Parathyroid adenoma (tissue), 2 donors: ENCODE measurements around the gene MLLT1.
A peak's percentile ranks its signal among the peaks of the same experiment; 100 is the strongest.

ENCODE experiments used
- H2AFZ ChIP-seq: fragments of 300-600 bp; sonication (generic); one replicate; pipeline ENCODE4 v1.7.0; 2017; ENCODE audit warnings: antibody characterized with exemption, mild to moderate bottlenecking
- H3K27ac ChIP-seq: fragments of 300-600 bp; sonication (generic); one replicate; pipeline ENCODE4 v1.7.0; 2017
- H3K27me3 ChIP-seq: fragments of 300-600 bp; sonication (generic); one replicate; pipeline ENCODE4 v1.7.0; 2017; ENCODE audit warnings: low read length; ENCODE audit not compliant: control insufficient read depth, insufficient read depth
- H3K36me3 ChIP-seq: fragments of 300-600 bp; sonication (generic); one replicate; pipeline ENCODE4 v1.7.0; 2017; ENCODE audit warnings: low read length; ENCODE audit not compliant: control insufficient read depth, insufficient read depth
- H3K4me1 ChIP-seq: fragments of 300-600 bp; sonication (generic); one replicate; pipeline ENCODE4 v1.7.0; 2017; ENCODE audit warnings: control low read depth
- H3K4me2 ChIP-seq: fragments of 300-600 bp; sonication (generic); one replicate; pipeline ENCODE4 v1.7.0; 2017; ENCODE audit warnings: low read length
- H3K4me3 ChIP-seq: fragments of 300-600 bp; sonication (generic); one replicate; pipeline ENCODE4 v1.7.0; 2017; ENCODE audit warnings: low read depth, low read length
- H3K79me2 ChIP-seq: fragments of 300-600 bp; sonication (generic); one replicate; pipeline ENCODE4 v1.7.0; 2017; ENCODE audit warnings: control low read depth
- H3K9ac ChIP-seq: fragments of 300-600 bp; sonication (generic); one replicate; pipeline ENCODE4 v1.7.0; 2017; ENCODE audit warnings: mild to moderate bottlenecking
- H3K9me3 ChIP-seq: fragments of 300-600 bp; sonication (generic); one replicate; pipeline ENCODE4 v1.7.0; 2017; ENCODE audit warnings: low read length; ENCODE audit not compliant: control insufficient read depth
- TF ChIP-seq, protein P1 (sequence below): fragments of 300-600 bp; sonication (generic); IDR thresholded peaks from one replicate; pipeline ENCODE4 v1.7.0; 2017; ENCODE audit warnings: antibody characterized with exemption, mild to moderate bottlenecking
- donor health status: primary hyperparathyroidism.

The MLLT1 gene

DNA sequence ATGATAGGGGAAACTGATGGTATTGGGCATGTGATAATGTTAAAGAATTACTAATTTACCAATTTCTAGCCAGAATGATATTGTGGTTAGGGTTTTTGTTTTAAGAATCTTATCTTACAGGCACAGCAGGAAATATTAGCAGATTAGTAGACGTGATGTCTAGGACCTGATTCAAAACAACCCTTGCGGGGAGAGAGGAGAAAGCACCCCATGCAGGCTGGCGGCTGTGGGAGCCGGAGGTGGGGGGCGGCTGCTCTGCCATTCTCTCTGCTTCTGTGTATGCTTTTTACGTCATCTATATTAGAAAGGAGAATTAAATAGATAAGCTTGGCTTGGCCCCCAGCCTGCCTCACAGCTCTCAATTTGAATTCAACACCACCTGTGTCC, 41.5 kb downstream of the MLLT1 start:
- TF ChIP-seq, protein P1, sequence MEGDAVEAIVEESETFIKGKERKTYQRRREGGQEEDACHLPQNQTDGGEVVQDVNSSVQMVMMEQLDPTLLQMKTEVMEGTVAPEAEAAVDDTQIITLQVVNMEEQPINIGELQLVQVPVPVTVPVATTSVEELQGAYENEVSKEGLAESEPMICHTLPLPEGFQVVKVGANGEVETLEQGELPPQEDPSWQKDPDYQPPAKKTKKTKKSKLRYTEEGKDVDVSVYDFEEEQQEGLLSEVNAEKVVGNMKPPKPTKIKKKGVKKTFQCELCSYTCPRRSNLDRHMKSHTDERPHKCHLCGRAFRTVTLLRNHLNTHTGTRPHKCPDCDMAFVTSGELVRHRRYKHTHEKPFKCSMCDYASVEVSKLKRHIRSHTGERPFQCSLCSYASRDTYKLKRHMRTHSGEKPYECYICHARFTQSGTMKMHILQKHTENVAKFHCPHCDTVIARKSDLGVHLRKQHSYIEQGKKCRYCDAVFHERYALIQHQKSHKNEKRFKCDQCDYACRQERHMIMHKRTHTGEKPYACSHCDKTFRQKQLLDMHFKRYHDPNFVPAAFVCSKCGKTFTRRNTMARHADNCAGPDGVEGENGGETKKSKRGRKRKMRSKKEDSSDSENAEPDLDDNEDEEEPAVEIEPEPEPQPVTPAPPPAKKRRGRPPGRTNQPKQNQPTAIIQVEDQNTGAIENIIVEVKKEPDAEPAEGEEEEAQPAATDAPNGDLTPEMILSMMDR, result no peak
- Histone ChIP-seq H3K79me2 (peaks cover 83% of the 10 kb centered on the region), H3K4me1 (peaks cover 51% of the 10 kb centered on the region), H3K9ac (no peak overlapping the region), H3K4me2 (peak overlapping the region; percentile 10), H3K27ac (peak overlapping the region; percentile 86), H3K9me3 (no peaks in the 10 kb centered on the region), H3K4me3 (no peak overlapping the region), H3K27me3 (no peaks in the 10 kb centered on the region), H2AFZ (no peak overlapping the region), H3K36me3 (no peaks in the 10 kb centered on the region)

DNA sequence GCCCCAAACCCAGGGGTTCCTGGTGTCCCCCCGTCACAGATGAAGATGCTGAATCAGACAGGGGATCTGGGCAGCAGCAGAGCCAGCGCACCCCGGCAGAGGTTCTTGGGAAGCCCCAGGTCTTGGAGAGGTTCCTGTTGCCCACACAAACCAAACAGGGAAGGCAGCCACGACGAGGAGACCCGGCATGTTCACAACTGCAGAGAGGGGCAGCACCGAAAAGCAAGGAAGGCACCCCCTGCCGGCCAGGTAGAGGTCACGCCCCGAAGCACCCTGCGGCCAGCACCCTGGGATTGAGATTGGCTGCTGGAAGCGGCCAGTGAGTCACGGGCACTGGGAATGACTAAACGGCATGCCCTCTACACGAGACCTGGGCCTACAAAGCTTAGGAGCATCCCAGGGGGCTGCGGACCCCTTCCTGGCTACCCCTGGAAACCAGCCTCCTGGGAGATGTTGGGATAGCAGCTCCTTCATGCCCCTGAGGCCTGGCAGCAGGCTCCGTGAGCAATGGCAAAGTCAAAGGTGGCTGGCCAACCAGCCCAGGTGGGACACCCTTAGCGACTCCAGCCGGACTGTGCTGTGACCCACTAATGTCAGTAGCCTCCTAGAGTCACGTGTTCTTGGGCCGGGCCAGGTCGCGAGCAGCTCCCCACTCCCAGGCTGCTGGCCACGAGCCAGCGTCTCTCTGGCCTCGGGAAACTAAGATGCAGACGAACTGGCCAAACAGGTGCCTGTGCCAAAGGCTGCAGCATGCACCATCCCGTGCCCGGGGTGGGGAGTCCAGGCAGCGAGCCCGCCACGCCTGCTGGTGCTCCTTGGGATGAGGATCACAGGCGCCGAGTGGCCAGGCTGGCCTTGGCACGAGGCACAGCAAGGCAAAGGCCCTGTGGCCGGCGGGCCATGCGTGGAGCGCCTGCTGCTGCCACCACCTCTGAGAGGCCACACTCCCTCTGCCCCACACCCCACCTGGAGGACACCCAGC, 43.2 kb downstream of the MLLT1 start:
- Histone ChIP-seq H3K27me3 (no peaks in the 10 kb centered on the region), H3K36me3 (no peaks in the 10 kb centered on the region), H3K9me3 (no peaks in the 10 kb centered on the region), H3K4me2 (peak overlapping the region; percentile 41), H3K4me1 (peaks cover 54% of the 10 kb centered on the region), H3K9ac (no peak overlapping the region), H3K79me2 (peaks cover 83% of the 10 kb centered on the region), H3K27ac (peak overlapping the region; percentile 70), H3K4me3 (peak overlapping the region; percentile 8), H2AFZ (no peak overlapping the region)
- TF ChIP-seq, protein P1, result peak; percentile 19

DNA sequence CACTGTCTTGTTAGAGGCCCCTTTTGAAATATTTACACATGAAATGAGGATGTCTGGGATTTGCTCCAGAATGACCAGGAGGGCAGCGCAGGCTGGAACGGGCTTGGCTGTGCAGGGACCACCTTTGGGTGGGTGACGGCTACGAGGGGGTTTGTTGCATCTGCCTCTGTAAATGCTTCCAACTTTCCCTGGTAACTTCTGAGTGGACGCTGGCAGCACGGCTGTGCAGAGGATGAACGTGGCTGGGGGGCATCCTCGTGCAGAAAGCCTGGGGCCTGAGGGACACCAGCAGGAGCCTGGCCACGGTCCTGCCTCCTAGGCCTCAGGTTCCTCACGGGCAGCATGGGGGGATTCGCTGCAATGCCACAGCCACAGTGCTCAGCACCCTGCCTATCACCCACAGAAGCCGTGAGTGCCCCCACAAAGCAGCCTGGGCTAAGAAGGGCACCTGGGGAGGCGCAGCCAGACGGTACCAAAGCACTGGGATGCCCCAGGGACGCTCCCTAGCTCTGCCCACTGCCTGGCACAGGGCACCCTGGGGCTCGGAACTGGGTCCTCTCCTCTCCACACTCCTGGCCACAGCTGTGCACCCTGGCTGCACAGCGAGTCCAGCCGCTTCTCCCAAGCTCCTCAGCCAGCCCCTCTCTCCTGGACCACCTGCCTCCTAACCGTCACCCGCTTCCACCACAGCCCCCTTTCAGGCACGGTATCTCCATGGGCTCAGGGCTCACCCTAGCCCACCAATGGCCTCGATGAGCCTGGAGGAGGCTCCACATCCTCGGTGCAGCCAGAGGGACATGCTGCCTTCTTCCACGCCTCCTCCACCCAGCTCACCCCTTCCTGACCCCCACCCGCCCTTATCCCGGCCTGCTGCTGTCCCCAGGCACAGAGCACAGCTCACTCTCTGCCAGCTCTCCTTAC, 44.5 kb downstream of the MLLT1 start:
- H3K4me1 ChIP-seq, result peaks cover 54% of the 10 kb centered on the region
- no peaks in the 10 kb centered on the region for H3K36me3 ChIP-seq
- H3K4me2 ChIP-seq, result no peak overlapping the region
- H3K4me3 ChIP-seq, result no peak overlapping the region
- peaks cover 83% of the 10 kb centered on the region for H3K79me2 ChIP-seq
- H2AFZ ChIP-seq, result no peak overlapping the region
- no peaks in the 10 kb centered on the region for H3K27me3 ChIP-seq
- peak overlapping the region; percentile 70 for H3K27ac ChIP-seq
- H3K9ac ChIP-seq, result no peak overlapping the region
- H3K9me3 ChIP-seq, result no peaks in the 10 kb centered on the region
- TF ChIP-seq, protein P1, result no peak

DNA sequence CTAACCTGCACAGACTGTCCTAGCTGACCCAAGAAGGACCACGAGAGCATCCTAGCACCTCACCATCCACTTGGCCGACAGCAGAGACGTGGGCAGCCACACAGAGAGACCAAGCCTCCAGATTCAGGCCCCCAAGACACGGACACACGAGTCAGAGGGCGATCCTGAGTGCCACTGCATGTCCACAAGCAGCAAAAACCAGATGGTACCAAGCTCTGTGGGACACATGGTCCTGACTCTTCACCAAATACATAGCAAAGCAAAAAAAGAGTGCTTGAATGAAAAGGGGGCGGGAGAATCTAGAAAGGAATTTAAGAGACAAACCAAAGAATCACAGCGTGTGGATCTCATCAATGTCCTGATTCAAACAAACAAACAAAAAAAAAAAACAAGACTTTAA, 45.2 kb downstream of the MLLT1 start:
- Histone ChIP-seq H3K79me2 (peaks cover 83% of the 10 kb centered on the region), H3K4me2 (no peak overlapping the region), H3K9me3 (no peaks in the 10 kb centered on the region), H3K27me3 (no peaks in the 10 kb centered on the region), H2AFZ (no peak overlapping the region), H3K4me1 (peaks cover 49% of the 10 kb centered on the region), H3K36me3 (no peaks in the 10 kb centered on the region), H3K9ac (no peak overlapping the region), H3K4me3 (no peak overlapping the region), H3K27ac (peak overlapping the region; percentile 4)
- TF ChIP-seq, protein P1, result no peak
